NB4 (cell line): ENCODE measurements around the gene AFAP1L1.

Source experiments
- POLR2A ChIP-seq: IDR thresholded peaks from 2 replicates; pipeline ENCODE4 v1.6.1; 2011; ENCODE audit warnings: mild to moderate bottlenecking; ENCODE audit not compliant: insufficient read length; ENCODE audit errors: extremely low read depth
- TF ChIP-seq, protein P1 (sequence below): IDR thresholded peaks from one replicate; pipeline ENCODE4 v1.5.1; 2012; ENCODE audit warnings: low read depth, low read length
- TF ChIP-seq, protein P2 (sequence below): IDR thresholded peaks from 2 replicates; pipeline ENCODE4 v1.6.1; 2011; ENCODE audit warnings: low read depth, low read length

DNA sequence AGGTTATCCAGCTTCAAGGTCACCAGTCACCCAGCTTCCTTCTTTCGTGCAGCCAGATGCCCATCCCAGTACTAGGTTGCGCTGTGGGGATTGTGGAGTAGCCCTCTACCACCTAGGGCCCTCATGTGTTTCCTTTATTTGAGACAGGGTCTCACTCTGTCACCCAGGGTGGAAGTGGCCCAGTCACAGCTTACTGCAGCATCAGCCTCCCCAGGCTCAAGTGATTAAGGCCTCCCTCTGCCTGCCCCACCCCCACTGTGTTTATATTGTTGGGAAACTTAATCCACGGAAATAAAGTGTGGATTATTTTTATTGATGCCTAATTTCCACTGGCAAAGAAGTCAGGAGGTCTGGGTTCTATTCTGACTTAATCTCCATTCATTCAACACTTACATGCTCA lies 103.1 kb downstream of the AFAP1L1 start:
- TF ChIP-seq, protein P1, sequence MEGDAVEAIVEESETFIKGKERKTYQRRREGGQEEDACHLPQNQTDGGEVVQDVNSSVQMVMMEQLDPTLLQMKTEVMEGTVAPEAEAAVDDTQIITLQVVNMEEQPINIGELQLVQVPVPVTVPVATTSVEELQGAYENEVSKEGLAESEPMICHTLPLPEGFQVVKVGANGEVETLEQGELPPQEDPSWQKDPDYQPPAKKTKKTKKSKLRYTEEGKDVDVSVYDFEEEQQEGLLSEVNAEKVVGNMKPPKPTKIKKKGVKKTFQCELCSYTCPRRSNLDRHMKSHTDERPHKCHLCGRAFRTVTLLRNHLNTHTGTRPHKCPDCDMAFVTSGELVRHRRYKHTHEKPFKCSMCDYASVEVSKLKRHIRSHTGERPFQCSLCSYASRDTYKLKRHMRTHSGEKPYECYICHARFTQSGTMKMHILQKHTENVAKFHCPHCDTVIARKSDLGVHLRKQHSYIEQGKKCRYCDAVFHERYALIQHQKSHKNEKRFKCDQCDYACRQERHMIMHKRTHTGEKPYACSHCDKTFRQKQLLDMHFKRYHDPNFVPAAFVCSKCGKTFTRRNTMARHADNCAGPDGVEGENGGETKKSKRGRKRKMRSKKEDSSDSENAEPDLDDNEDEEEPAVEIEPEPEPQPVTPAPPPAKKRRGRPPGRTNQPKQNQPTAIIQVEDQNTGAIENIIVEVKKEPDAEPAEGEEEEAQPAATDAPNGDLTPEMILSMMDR, result no peak
- TF ChIP-seq, protein P2, sequence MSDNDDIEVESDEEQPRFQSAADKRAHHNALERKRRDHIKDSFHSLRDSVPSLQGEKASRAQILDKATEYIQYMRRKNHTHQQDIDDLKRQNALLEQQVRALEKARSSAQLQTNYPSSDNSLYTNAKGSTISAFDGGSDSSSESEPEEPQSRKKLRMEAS, result no peak
- TF ChIP-seq POLR2A, result no peak
